Body of pancreas (tissue), 4 donors: ENCODE results near the gene UBQLN4. TPM values are rescaled to one million over a fixed set of nuclear protein-coding genes. Genes with fewer than 3 reads are reported as not detected.

Experiments
- ATAC-seq: fragments of 150-250 bp; one replicate; pipeline ENCODE4 v1.9.1; 2016
- DNase-seq, 4 donors: peaks; one replicate each; pipeline ENCODE4 v3.0.0-alpha.2; 2019
- H3K27ac ChIP-seq, 4 donors: fragments of 200-600 bp; sonication (generic); 1 replicate in 3 of 4; 2 replicates in 1 of 4; pipeline versions ENCODE4 v1.5.1 to v1.6.1; 2016 to 2019; ENCODE audit warnings: mild to moderate bottlenecking in 1 of 4, mixed read lengths in 1 of 4, moderate library complexity in 1 of 4
- H3K27me3 ChIP-seq, 2 donors: fragments of 200-600 bp; sonication (generic); one replicate each; pipeline ENCODE4 v1.6.0; 2016; ENCODE audit warnings: mild to moderate bottlenecking in 1 of 2
- H3K36me3 ChIP-seq, 2 donors: fragments of 200-600 bp; sonication (generic); replicated peaks in 1 of 2; 2 replicates each; pipeline ENCODE4 v1.5.1; 2016; ENCODE audit warnings: low read depth in 2 of 2; ENCODE audit not compliant: insufficient read depth in 1 of 2
- H3K4me1 ChIP-seq: fragments of 200-600 bp; sonication (generic); one replicate; pipeline ENCODE4 v1.6.0; 2016
- H3K4me3 ChIP-seq, 2 donors: fragments of 200-600 bp; sonication (generic); 1 replicate in 1 of 2; 2 replicates in 1 of 2; pipeline ENCODE4 v1.5.1; 2016 to 2019
- H3K9me3 ChIP-seq, 3 donors: fragments of 200-600 bp; sonication (generic); 1 replicate in 2 of 3; 2 replicates in 1 of 3; pipeline ENCODE4 v1.5.1; 2016
- POLR2A ChIP-seq, 3 donors: fragments of 450-650 bp; IDR thresholded peaks; one replicate each; pipeline ENCODE4 v1.6.1; 2016; ENCODE audit warnings: antibody characterized with exemption in 3 of 3, mild to moderate bottlenecking in 2 of 3
- WGBS, 2 donors: methylation state at CpG; one replicate each; pipeline ENCODE4 v1.1.5; 2017; 5-methylcytosine and 5-hydroxymethylcytosine counted together
- intact Hi-C: fragments of 100-400 bp; cut with DNase I; formaldehyde crosslinking; loops from one replicate; pipeline ENCODE4 v1.15.1; 2023
- total RNA-seq, 2 donors: library from RNA; depleted of rRNA; stranded (reverse); fragments of >200 nt; gene quantifications; one replicate each; pipeline ENCODE4 v1.1.0, GENCODE V29; 2016
- TF ChIP-seq, protein P1 (sequence below), 7 experiments: fragments of 450-650 bp in 4 of 7; fragments of 200-600 bp in 3 of 7; sonication (generic) in 3 of 7; IDR thresholded peaks; one replicate each; pipeline ENCODE4 v1.5.1; 2016 to 2019; ENCODE audit warnings: antibody characterized with exemption in 7 of 7

The UBQLN4 gene
- total RNA-seq, 2 donors from 2014 or later, result 16.5 to 16.9 TPM

DNA sequence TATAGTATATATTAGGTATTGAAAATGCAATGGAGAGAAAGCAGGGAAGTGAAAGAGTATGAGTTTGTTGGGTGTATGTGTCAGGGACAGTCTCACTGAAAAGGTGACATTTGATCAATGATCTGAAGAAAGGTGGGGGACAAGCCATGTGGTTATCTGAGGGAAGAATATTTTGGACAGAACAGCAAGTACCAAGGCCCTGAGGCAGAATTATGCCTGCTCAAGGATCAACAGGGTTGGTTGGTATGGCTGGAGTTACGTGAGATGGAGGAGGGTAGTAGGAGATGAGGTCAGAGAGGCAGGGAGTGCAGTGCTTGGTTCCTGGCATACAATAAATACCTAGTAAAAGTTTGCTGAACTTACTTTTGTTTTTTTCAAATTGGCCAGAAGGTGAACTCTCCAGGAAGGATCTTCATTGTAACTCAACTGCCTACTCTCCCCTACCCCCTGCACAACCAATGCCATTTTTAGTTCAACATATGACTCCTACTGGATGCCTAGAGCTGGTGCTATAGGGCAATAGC, 2.8 kb upstream of the UBQLN4 start:
- H3K27ac ChIP-seq, result no peak overlapping the region
- WGBS, 2 donors, result 95 to 100% methylated on average over 1 of the region's 1 CpG
- no peak for ATAC-seq
- H3K27me3 ChIP-seq, result no peaks in the 10 kb centered on the region
- peaks cover 27% of the 10 kb centered on the region for H3K4me1 ChIP-seq
- no peak overlapping the region for H3K4me3 ChIP-seq
- intact Hi-C loops, result no loop called here
- TF ChIP-seq, protein P1, sequence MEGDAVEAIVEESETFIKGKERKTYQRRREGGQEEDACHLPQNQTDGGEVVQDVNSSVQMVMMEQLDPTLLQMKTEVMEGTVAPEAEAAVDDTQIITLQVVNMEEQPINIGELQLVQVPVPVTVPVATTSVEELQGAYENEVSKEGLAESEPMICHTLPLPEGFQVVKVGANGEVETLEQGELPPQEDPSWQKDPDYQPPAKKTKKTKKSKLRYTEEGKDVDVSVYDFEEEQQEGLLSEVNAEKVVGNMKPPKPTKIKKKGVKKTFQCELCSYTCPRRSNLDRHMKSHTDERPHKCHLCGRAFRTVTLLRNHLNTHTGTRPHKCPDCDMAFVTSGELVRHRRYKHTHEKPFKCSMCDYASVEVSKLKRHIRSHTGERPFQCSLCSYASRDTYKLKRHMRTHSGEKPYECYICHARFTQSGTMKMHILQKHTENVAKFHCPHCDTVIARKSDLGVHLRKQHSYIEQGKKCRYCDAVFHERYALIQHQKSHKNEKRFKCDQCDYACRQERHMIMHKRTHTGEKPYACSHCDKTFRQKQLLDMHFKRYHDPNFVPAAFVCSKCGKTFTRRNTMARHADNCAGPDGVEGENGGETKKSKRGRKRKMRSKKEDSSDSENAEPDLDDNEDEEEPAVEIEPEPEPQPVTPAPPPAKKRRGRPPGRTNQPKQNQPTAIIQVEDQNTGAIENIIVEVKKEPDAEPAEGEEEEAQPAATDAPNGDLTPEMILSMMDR (IDR thresholded peaks at IDR 0.05), result no peak
- TF ChIP-seq POLR2A (IDR thresholded peaks at IDR 0.05), result no peak
- DNase-seq, result no peak
- no peaks in the 10 kb centered on the region for H3K36me3 ChIP-seq
- no peaks in the 10 kb centered on the region for H3K9me3 ChIP-seq

DNA sequence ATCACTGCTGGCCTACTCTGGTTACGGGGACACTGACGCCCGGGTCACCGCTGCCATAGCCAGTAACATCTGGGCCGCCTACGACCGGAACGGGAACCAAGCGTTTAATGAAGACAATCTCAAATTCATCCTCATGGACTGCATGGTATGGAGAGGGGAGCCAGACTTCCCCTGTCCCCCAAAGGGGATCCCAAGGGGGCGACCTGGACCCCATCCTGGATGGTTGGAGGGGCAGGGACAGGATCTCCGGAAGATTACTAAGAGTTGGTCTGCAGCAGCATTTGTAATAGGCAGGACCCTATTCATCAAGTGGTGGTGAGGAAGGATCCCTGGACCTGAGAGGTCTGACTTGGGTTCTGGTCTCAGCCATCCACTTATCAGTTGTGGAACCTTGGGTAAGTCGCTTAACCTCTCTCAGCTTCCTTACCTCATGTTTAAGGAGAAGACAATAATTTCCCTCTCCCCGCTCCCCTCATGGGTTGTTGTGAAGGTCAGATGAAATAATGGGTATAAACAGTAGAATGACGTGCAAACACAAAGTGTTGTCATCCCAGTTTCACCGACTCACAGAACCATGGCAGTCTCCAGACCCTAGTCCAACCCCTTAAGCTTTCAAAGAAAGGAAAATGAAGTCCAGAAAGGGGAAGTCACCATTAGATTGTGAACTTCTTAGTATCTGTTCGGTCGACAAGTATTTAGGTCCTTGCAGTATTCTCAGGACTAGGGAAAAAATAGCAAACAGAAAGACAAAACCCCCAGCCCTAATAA, 1.9 kb upstream of the UBQLN4 start:
- DNase-seq (no peak), ATAC-seq (no peak)
- peaks cover 22% of the 10 kb centered on the region for H3K4me1 ChIP-seq
- intact Hi-C loops, result no loop called here
- peak overlapping the region; percentile 55 to 95 (median 93) for H3K27ac ChIP-seq
- H3K4me3 ChIP-seq, result peak overlapping the region; percentile 81 to 89
- H3K9me3 ChIP-seq, result no peaks in the 10 kb centered on the region
- WGBS, 2 donors, result 11 to 48% methylated on average over 6 to 17 of the region's 17 CpGs
- no peaks in the 10 kb centered on the region for H3K36me3 ChIP-seq
- no peak for TF ChIP-seq POLR2A (IDR thresholded peaks at IDR 0.05)
- TF ChIP-seq, protein P1 (IDR thresholded peaks at IDR 0.05), result no peak
- H3K27me3 ChIP-seq, result no peaks in the 10 kb centered on the region

DNA sequence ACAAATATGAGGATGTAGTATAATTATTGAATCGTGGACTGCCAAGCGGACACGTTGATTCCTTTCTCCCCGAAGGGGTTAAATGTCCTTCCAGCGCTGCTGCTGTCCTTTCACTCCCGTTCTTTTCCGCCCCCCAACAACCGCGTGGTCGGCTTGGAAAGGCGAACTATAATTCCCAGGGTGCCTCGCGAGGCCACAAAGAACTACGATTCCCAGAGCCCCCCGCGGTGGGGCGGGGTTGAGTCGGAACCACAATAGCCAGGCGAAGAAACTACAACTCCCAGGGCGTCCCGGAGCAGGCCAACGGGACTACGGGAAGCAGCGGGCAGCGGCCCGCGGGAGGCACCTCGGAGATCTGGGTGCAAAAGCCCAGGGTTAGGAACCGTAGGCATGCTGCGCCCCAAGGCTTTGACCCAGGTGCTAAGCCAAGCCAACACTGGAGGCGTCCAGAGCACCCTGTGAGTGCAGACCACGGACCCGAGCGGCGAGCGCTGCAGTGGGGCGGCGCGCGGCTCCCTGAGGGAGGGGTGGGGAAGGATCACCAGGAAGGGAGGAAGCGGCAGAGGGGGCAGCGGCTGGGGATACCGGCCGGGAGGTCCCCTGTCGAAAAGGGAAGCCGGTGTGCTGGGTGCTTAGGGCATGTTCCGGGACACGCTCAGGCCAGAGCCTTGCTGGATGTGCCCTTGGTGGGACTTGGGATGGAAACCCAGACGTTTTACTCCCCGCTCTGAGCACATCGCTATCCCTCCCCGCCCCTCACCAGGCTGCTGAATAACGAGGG, 1.1 kb upstream of the UBQLN4 start, which contains the start of gene LAMTOR2:
TSS of gene LAMTOR2 (plus strand) at position 283 of the 781 bp plus-strand sequence. CDS start at position 391, 108 bp downstream.
- H3K4me3 ChIP-seq, result peak within 1 kb of the TSS; percentile 81 to 89
- ATAC-seq (peak; percentile 88), DNase-seq (peak; percentile 96 to 98 (median 98))
- intact Hi-C loops, result no loop called here
- TF ChIP-seq, protein P1 (IDR thresholded peaks at IDR 0.05), result peak in 2 of 7 experiments; percentile 4 to 12
- TF ChIP-seq POLR2A (IDR thresholded peaks at IDR 0.05), result peak; percentile 31 to 79 (median 74)
- no peaks in the 10 kb centered on the region for H3K27me3 ChIP-seq
- peaks cover 18% of the 10 kb centered on the region for H3K4me1 ChIP-seq
- H3K9me3 ChIP-seq, result no peaks in the 10 kb centered on the region
- WGBS, 2 donors, result 0% methylated on average over 28 to 48 of the region's 53 CpGs
- peak within 1 kb of the TSS; percentile 92 to 95 (median 94) for H3K27ac ChIP-seq
- peaks cover 0 to 2% of the 10 kb centered on the region in 2 donors for H3K36me3 ChIP-seq

DNA sequence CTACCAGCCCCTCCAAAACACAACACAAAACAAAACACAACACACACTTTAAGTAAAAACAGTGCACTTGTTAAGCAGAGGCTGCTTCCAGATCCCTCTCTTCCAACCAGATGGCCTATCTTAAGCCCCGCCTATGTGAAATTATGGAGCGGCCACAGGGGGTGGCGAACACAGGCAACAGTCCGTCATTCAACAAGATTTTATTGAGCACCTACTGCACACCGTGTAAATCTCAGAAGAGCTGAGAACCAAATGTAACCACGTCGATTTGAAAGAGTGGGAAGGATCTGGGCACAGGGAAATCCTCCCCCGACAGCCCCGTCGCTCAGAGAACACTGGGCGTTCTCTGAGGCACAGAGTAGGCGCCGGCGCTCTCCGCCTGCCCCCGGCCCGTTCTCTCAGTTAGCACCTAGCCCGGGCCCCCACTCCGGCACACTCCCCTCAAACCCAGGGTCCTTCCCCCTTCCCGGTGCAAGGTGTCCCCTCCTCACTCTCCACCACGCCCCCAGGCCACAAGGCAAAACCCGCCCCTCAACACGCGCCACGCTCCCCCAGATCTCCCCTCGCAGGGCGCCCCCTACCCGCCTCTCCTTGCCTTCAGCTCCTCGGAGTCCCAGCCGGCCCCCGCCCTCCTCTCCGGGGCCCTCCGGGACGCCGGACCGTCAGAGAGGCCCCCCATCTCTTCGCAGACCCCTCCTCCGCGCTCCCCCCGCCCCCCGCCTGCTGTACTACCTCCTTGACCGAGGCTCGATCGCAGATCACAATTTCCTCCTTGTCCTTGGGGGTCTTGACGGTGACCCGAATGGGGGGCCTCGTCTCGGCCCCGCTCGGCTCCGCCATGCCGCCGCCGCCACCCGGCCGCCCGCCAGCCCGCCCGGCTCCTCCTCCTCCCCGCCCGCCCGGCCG, 483 bp downstream of the UBQLN4 start:
- ATAC-seq, result no peak
- Histone ChIP-seq H3K27me3 (no peaks in the 10 kb centered on the region), H3K4me1 (peaks cover 18% of the 10 kb centered on the region), H3K27ac (peak overlapping the region; percentile 30 to 95 (median 93)), H3K4me3 (peak overlapping the region; percentile 86 to 89), H3K36me3 (peaks cover 0 to 2% of the 10 kb centered on the region in 2 donors), H3K9me3 (no peaks in the 10 kb centered on the region)
- 0 to 2% methylated on average over 13 to 39 of the region's 63 CpGs for whole genome bisulfite sequencing, 2 donors
- TF ChIP-seq, protein P1 (IDR thresholded peaks at IDR 0.05), result peak in 3 of 7 experiments; percentile 2 to 23 (median 17)
- TF ChIP-seq POLR2A (IDR thresholded peaks at IDR 0.05), result peak in 1 of 3 donors; percentile 10
- intact Hi-C loops, result no loop called here
- DNase-seq, result peak; percentile 47 to 57 (median 53)
